Gastroesophageal sphincter (tissue), 3 donors: Measurements from ENCODE around the gene KLHL17.

ENCODE experiments used
- CTCF ChIP-seq, 4 experiments: fragments of 200-600 bp in 2 of 4; fragments of 450-650 bp in 2 of 4; sonication (generic) in 1 of 4; IDR thresholded peaks; one replicate each; pipeline ENCODE4 v1.5.1; 2017 to 2019; ENCODE audit warnings: antibody characterized with exemption in 4 of 4, mild to moderate bottlenecking in 2 of 4, moderate library complexity in 2 of 4
- EP300 ChIP-seq: sonication (generic); formaldehyde crosslinking; IDR thresholded peaks from one replicate; pipeline ENCODE4 v1.6.1; 2017; ENCODE audit warnings: antibody characterized with exemption, mild to moderate bottlenecking
- POLR2A ChIP-seq, 2 donors: fragments of 450-650 bp; IDR thresholded peaks; one replicate each; pipeline ENCODE4 v1.6.1; 2017; ENCODE audit warnings: antibody characterized with exemption in 2 of 2, mild to moderate bottlenecking in 2 of 2, moderate library complexity in 1 of 2
- POLR2AphosphoS5 ChIP-seq: sonication (generic); formaldehyde crosslinking; IDR thresholded peaks from one replicate; pipeline ENCODE4 v1.6.1; 2017; ENCODE audit warnings: antibody characterized with exemption

GRCh38 chr1:975896-976683 lies 15.7 kb downstream of the KLHL17 start:
- TF ChIP-seq CTCF (IDR thresholded peaks at IDR 0.05) (peak in 3 of 4 experiments; percentile 69 to 86 (median 79)), POLR2A (IDR thresholded peaks at IDR 0.05) (no peak), EP300 (no peak), POLR2AphosphoS5 (no peak)
